ENCODE results near the gene SLC44A5.

GRCh38 chr1:75550559-75550958 lies 60.4 kb downstream of the SLC44A5 start:
- TF ChIP-seq POLR2A (IDR thresholded peaks at IDR 0.05; ENCODE audit: low read length) (no peak), GATA1 (IDR thresholded peaks at IDR 0.05; ENCODE audit: low read depth, low read length) (no peak)

All from erythroblast (primary cell).